ENCODE results near the gene RASA3. TPM values are rescaled to one million over a fixed set of nuclear protein-coding genes. Genes with fewer than 3 reads are reported as not detected.

RASA3 gene
- total and polyA plus RNA-seq, 2 of the 4 experiments (the other 2 are of a cell fraction), result 21.0 to 31.4 TPM

DNA sequence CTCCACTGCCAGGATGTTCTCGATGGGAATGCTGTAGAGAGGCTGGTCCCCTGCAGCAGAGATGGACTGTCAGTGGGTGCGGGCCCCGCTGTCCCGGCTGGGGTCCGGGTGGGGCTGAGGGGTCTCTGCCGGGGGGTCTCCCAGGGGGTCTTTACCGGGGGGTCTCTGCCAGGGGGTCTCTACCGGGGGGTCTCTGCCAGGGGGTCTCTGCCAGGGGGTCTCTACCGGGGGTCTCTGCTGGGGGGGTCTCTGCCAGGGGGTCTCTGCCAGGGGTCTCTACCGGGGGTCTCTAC lies 132.9 kb downstream of the RASA3 start:
- Histone ChIP-seq H3K14ac (replicated peaks; ENCODE audit: low read depth, low read length) (no peak overlapping the region), H2BK5ac (ENCODE audit: low read depth, low read length, poor library complexity, severe bottlenecking) (no peak overlapping the region), H3K4me3 (ENCODE audit: insufficient read depth, low read depth, low read length) (no peak overlapping the region), H3K9ac (ENCODE audit: low read depth, low read length) (no peak overlapping the region), H4K20me1 (ENCODE audit: insufficient read depth, low read length) (peaks cover 14% of the 10 kb centered on the region), H2BK15ac (ENCODE audit: low read depth, low read length) (no peak overlapping the region), H3K4me2 (ENCODE audit: low read depth, low read length) (no peak overlapping the region), H2AK9ac (replicated peaks; ENCODE audit: low read depth, low read length, poor library complexity) (no peak overlapping the region), H4K5ac (ENCODE audit: low read depth, low read length) (no peak overlapping the region), H2BK120ac (ENCODE audit: low read depth, low read length) (no peak overlapping the region), H3K23ac (ENCODE audit: low read depth, low read length) (no peak overlapping the region), H3K36me3 (ENCODE audit: control insufficient read depth, insufficient read depth, low read length) (peaks cover 69% of the 10 kb centered on the region), H3K9me3 (ENCODE audit: control insufficient read depth, insufficient read depth, low read length) (no peaks in the 10 kb centered on the region), H3K56ac (ENCODE audit: extremely low read depth, insufficient read depth, low read length) (no peak overlapping the region), H4K8ac (ENCODE audit: low read depth in 2 of 2, low read length in 2 of 2) (no peak overlapping the region), H3K9me1 (ENCODE audit: insufficient read depth, low read length) (peaks cover 3% of the 10 kb centered on the region; the same call in 1 of the 2 replicates), H3K27ac (ENCODE audit: insufficient read depth, low read length) (no peak overlapping the region), H3K4me1 (ENCODE audit: control insufficient read depth, insufficient read depth, low read length) (peaks cover 7% of the 10 kb centered on the region), H3K27me3 (ENCODE audit: control insufficient read depth, insufficient read depth, low read length) (no peaks in the 10 kb centered on the region), H2BK20ac (ENCODE audit: low read depth, low read length) (no peak overlapping the region), H3K79me1 (ENCODE audit: low read depth in 1 of 2, low read length in 2 of 2) (peaks cover 10 to 62% of the 10 kb centered on the region in 2 experiments; a peak in 3 of 4 replicates), H4K91ac (ENCODE audit: insufficient read depth, low read depth, low read length) (no peak overlapping the region), H3K4ac (ENCODE audit: low read depth, low read length) (no peak overlapping the region), H2AK5ac (ENCODE audit: low read depth, low read length) (no peak overlapping the region), H3K18ac (ENCODE audit: low read depth, low read length) (no peak overlapping the region), H2AFZ (replicated peaks; ENCODE audit: low read length, poor library complexity) (no peak overlapping the region)
- intact Hi-C loops (cut with micrococcal nuclease) (no loop called here), in situ Hi-C loops (cut with MboI; ENCODE audit: low sequenced_read_pairs) (no loop called here), dilution Hi-C loops (cut with HindIII; ENCODE audit: low sequenced_read_pairs, unreplicated experiment) (no loop called here)
- CTCF ChIA-PET, result no interaction called here
- no TSS peak for BruUV-seq (replicated peaks)
- no peak for DNase-seq
- no peak for ATAC-seq (ENCODE audit: low read depth)
- TF ChIP-seq MXI1 (IDR thresholded peaks at IDR 0.05; ENCODE audit: borderline replicate concordance, low read depth, low read length) (no peak), MAZ (IDR thresholded peaks at IDR 0.05; ENCODE audit: borderline replicate concordance, low read depth, low read length) (no peak), RCOR1 (IDR thresholded peaks at IDR 0.05; ENCODE audit: insufficient replicate concordance, low read length) (no peak)
- WGBS, 2 experiments (ENCODE audit: extremely low coverage in 2 of 2, insufficient read length in 1 of 2), result no CpG with 5 or more reads among the region's 10 CpGs
- POLR2A ChIA-PET (ENCODE audit: unreplicated experiment), result no interaction called here

Data from IMR-90 (cell line).